SK-N-SH treated with all-trans-retinoic acid at 6 μM for 48 hours (cell line): ENCODE measurements around the gene CAVIN1.

ENCODE experiments used
- ATAC-seq: fragments of 200-7000 bp; cut with Tn5 transposase; 3 replicates; pipeline ENCODE4 v1.9.1; 2020; ENCODE audit warnings: mild to moderate bottlenecking, moderate library complexity
- ARNTL ChIP-seq: fragments of 450-650 bp; formaldehyde crosslinking; IDR thresholded peaks from 2 replicates; pipeline ENCODE4 v1.5.0; 2020; ENCODE audit warnings: low read depth, mild to moderate bottlenecking, moderate library complexity, borderline replicate concordance
- BACH2 ChIP-seq: fragments of 250-450 bp; sonication (Bioruptor Pico); IDR thresholded peaks from 2 replicates; pipeline ENCODE4 v1.9.0; 2021; ENCODE audit warnings: mild to moderate bottlenecking, borderline replicate concordance
- CREB5 ChIP-seq: fragments of 250-450 bp; sonication (Bioruptor Pico); IDR thresholded peaks from 2 replicates; pipeline ENCODE4 v1.5.1; 2020; ENCODE audit warnings: low read depth, mild to moderate bottlenecking, moderate library complexity
- CSDC2 ChIP-seq: fragments of 250-450 bp; sonication (Bioruptor Pico); IDR thresholded peaks from 2 replicates; pipeline ENCODE4 v1.5.0; 2020; ENCODE audit warnings: mild to moderate bottlenecking, moderate library complexity
- CSRNP3 ChIP-seq: fragments of 250-450 bp; sonication (Bioruptor Pico); IDR thresholded peaks from 2 replicates; pipeline ENCODE4 v1.5.1; 2021; ENCODE audit warnings: mild to moderate bottlenecking, moderate library complexity
- ESRRG ChIP-seq: fragments of 250-450 bp; sonication (Bioruptor Pico); IDR thresholded peaks from 2 replicates; pipeline ENCODE4 v1.6.1; 2021; ENCODE audit warnings: mild to moderate bottlenecking
- GLIS3 ChIP-seq: fragments of 250-450 bp; sonication (Bioruptor Pico); IDR thresholded peaks from 2 replicates; pipeline ENCODE4 v1.5.0; 2020; ENCODE audit warnings: mild to moderate bottlenecking, moderate library complexity
- ISL1 ChIP-seq: fragments of 250-450 bp; sonication (Bioruptor Pico); IDR thresholded peaks from 2 replicates; pipeline ENCODE4 v2.1.2; 2022; ENCODE audit warnings: mild to moderate bottlenecking, moderate library complexity
- PATZ1 ChIP-seq: fragments of 250-450 bp; sonication (Bioruptor Pico); IDR thresholded peaks from 2 replicates; pipeline ENCODE4 v1.8.0; 2020; ENCODE audit warnings: mild to moderate bottlenecking, moderate library complexity, borderline replicate concordance
- PPARA ChIP-seq: fragments of 250-450 bp; sonication (Bioruptor Pico); IDR thresholded peaks from 2 replicates; pipeline ENCODE4 v1.5.0; 2020; ENCODE audit warnings: mild to moderate bottlenecking, borderline replicate concordance
- RARB ChIP-seq: fragments of 250-450 bp; sonication (Bioruptor Pico); IDR thresholded peaks from 2 replicates; pipeline ENCODE4 v1.8.0; 2021; ENCODE audit warnings: mild to moderate bottlenecking, moderate library complexity
- SNAI2 ChIP-seq: fragments of 250-450 bp; sonication (Bioruptor Pico); IDR thresholded peaks from 2 replicates; pipeline ENCODE4 v1.5.0; 2020; ENCODE audit warnings: mild to moderate bottlenecking, moderate library complexity
- TCF4 ChIP-seq: fragments of 250-450 bp; sonication (Bioruptor Pico); IDR thresholded peaks from 2 replicates; pipeline ENCODE4 v1.8.0; 2021; ENCODE audit warnings: mild to moderate bottlenecking, moderate library complexity, borderline replicate concordance
- TOX ChIP-seq: fragments of 250-450 bp; sonication (Bioruptor Pico); IDR thresholded peaks from 2 replicates; pipeline ENCODE4 v1.8.0; 2021; ENCODE audit warnings: mild to moderate bottlenecking, moderate library complexity, borderline replicate concordance
- TSHZ2 ChIP-seq: fragments of 250-450 bp; sonication (Bioruptor Pico); IDR thresholded peaks from 2 replicates; pipeline ENCODE4 v1.5.0; 2020; ENCODE audit warnings: mild to moderate bottlenecking, moderate library complexity
- ZNF565 ChIP-seq: fragments of 450-650 bp; formaldehyde crosslinking; conservative IDR thresholded peaks from 2 replicates; pipeline ENCODE4 v1.5.0; 2020; ENCODE audit warnings: low read depth, mild to moderate bottlenecking, moderate library complexity
- ZNF70 ChIP-seq: fragments of 450-650 bp; formaldehyde crosslinking; IDR thresholded peaks from 2 replicates; pipeline ENCODE4 v1.5.0; 2020; ENCODE audit warnings: mild to moderate bottlenecking, moderate library complexity
- ZNF8 ChIP-seq: fragments of 450-650 bp; formaldehyde crosslinking; IDR thresholded peaks from 2 replicates; pipeline ENCODE4 v1.5.0; 2020; ENCODE audit warnings: mild to moderate bottlenecking, moderate library complexity

CAVIN1 gene

GRCh38 chr17:42359133-42359532 lies 63.9 kb downstream of the CAVIN1 start:
- TF ChIP-seq CSRNP3 (CRISPR knock-in tag) = no peak
- no peak for TF ChIP-seq RARB
- no peak for TF ChIP-seq CREB5
- TF ChIP-seq ESRRG (CRISPR knock-in tag) = no peak
- TF ChIP-seq TOX = no peak
- no peak for TF ChIP-seq ZNF8 (CRISPR knock-in tag)
- no peak for TF ChIP-seq ARNTL
- TF ChIP-seq GLIS3 (CRISPR knock-in tag) = no peak
- TF ChIP-seq PPARA (CRISPR knock-in tag) = no peak
- no peak for TF ChIP-seq PATZ1 (CRISPR knock-in tag)
- TF ChIP-seq TSHZ2 (CRISPR knock-in tag) = no peak
- TF ChIP-seq ZNF70 (CRISPR knock-in tag) = no peak
- TF ChIP-seq BACH2 = no peak
- no peak for TF ChIP-seq SNAI2 (CRISPR knock-in tag)
- ATAC-seq = no peak

- TF ChIP-seq ZNF565 (CRISPR knock-in tag) (no peak), BACH2 (no peak), ESRRG (CRISPR knock-in tag) (no peak), PPARA (CRISPR knock-in tag) (no peak), CSRNP3 (CRISPR knock-in tag) (no peak), CREB5 (no peak), TSHZ2 (CRISPR knock-in tag) (no peak), CSDC2 (CRISPR knock-in tag) (no peak), TCF4 (CRISPR knock-in tag) (no peak), RARB (no peak), PATZ1 (CRISPR knock-in tag) (no peak), ZNF70 (CRISPR knock-in tag) (no peak), ISL1 (no peak), GLIS3 (CRISPR knock-in tag) (no peak), TOX (no peak), SNAI2 (CRISPR knock-in tag) (no peak)
- TF ChIP-seq, all 23 proteins: peak for 0
- no peak for ATAC-seq
Measured at GRCh38 chr17:42358434-42358833, 64.6 kb downstream of the CAVIN1 start.
